ENCODE data around the gene PTTG2. TPM values are rescaled to one million over a fixed set of nuclear protein-coding genes. Genes with fewer than 3 reads are reported as not detected.
A peak's percentile ranks its signal among the peaks of the same experiment; 100 is the strongest.

PTTG2 gene
- total RNA-seq, 1 experiment from 2014 or later: not detected

DNA sequence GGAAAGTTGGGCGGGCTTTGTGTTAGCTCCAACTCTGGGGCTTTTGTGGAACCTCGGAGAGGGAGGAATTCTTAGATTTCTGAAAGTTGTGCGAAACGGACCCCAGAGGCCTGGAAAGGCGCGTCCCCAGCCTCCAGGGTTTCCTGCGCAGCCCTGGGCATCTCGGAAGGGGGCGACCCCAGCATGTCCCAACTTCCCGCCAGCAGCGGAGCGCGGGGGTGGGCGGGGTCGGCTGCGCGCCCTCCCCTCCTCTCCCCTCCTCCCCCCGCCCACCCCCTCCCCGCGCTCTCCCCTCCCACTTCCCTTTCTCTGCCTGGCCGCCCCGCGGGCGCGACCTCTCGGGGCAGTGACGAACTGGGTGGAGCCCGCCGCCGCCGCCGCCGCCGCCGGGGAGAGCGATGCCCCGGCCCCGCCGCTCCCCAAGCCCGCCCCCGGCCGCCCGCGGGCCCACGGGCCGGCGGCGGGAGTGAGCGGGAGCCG lies 16.8 kb downstream of the PTTG2 start:
- peak; percentile 71 for DNase-seq
- H3K36me3 ChIP-seq: no peaks in the 10 kb centered on the region
- no peaks in the 10 kb centered on the region for H3K9me3 ChIP-seq
- peak overlapping the region; percentile 64 for H3K4me3 ChIP-seq
- H3K27me3 ChIP-seq: no peaks in the 10 kb centered on the region

DNA sequence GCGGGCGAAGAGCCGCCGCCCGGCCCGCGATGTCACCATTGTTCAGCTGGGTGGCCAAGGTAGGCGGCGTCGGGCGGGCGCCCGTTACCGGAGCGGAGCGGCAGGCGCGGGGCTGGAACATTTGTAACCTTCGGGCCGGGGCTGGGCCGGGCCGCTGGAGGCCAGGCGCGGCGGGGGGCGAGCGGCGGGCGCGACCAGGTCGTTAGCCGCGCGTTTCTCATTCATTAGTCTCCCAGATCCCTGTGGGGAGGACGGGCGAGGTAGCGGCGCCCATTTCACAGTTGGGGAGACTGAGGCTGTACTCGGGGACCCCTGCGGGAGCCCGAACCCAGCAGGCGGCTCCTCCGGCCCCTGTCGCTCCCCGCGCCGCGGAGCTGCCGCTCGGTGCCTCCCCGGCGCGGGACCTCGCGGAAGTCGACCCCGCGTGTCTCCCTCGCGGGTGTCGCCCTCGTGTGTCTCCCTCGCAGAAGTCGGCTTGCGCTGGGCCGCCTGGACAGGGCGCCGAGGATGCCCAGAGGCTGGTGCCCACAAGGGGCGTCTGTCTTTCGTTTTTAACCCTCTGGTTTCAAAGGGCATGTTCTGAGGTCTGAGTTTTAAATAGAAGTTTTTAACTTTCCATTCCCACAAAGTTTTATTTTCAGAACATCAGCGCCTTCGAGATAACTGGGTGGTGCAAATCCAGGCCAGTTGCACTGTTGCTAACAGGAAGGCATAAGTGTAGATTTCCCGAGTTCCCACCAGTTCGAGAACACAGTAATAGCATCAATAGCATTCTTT lies 17.5 kb downstream of the PTTG2 start:
- DNase-seq: peak; percentile 57
- no peaks in the 10 kb centered on the region for H3K27me3 ChIP-seq

DNA sequence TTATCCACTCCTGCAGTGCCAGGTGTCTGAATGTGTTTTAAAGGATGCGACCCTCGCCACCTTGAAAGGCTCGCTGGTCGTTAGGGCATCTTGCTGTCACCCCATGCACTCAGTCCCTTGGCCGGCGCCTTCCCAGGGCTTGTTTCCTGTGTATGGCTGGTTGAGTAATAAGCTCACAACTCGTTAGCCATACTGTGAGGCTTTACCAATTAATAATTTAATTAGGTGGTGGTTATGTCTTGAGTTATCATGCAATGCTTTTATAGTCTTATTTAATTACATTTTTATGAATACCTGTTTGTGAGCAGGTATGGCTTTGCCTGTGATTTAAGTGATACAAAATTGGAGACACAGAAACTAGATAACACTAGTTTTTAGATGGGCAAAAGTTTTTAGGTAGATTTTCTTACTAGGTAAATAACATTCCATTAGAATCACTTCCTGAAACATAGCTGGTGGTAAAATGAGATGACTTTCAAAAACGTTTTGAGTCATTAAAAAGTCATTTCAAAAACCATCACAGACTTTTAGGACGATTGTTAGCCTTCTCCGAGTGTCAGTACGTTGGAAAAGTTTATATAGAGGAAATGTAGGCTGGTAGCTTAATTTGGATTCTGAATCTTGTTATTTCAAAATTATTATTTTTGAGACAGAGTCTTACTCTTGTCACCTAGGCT lies 18.2 kb downstream of the PTTG2 start:
- no peaks in the 10 kb centered on the region for H3K36me3 ChIP-seq
- H3K27me3 ChIP-seq: no peaks in the 10 kb centered on the region
- no peaks in the 10 kb centered on the region for H3K9me3 ChIP-seq
- peak overlapping the region; percentile 64 for H3K4me3 ChIP-seq
- peak; percentile 4 for DNase-seq

More for the DNA sequence above, 17.5 kb downstream of the PTTG2 start:
- Histone ChIP-seq H3K4me3 (peak overlapping the region; percentile 64), H3K36me3 (no peaks in the 10 kb centered on the region), H3K9me3 (no peaks in the 10 kb centered on the region)

DNA sequence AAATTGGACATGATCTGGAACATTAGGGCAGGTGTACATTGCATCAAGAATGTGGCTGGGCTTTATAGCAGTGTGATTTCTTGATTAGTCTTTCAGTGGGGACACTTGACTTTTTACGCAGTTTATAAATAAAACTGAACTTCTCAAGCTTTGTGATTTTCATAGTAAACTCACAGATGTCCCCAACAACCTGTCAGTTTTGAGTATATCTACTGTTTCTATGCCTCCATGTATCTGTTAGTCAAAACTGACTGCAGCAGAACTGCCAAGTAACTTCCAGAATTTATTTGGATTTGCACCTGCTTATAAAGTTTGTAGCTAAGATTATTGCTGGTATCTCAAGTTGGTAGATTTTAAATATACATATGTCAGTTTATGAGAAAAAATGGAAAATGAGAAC lies 20.0 kb downstream of the PTTG2 start:
- Histone ChIP-seq H3K36me3 (no peaks in the 10 kb centered on the region), H3K4me3 (no peak overlapping the region), H3K9me3 (no peaks in the 10 kb centered on the region), H3K27me3 (no peaks in the 10 kb centered on the region)
- DNase-seq: no peak

DNA sequence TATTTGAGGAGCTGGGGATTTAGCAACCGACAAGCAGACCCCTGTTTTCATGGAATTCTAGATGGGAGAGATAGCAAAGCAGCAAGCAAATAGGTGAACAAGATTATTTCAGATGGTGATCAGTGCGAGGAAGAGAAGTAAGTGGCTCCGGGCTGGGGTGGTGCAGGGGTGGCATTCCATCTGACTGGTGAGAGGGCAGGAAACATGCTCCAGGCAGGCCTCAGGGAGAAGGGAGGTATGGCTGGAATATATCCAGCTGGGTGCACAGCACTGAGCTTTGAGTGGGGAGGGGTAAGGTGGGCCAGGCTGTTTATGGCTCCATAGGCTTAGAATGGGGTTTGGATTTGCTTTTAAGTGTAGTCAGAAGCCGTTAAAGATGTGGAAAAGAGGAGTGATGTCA lies 21.2 kb downstream of the PTTG2 start:
- Histone ChIP-seq H3K36me3 (no peaks in the 10 kb centered on the region), H3K27me3 (no peaks in the 10 kb centered on the region), H3K4me3 (no peak overlapping the region), H3K9me3 (no peaks in the 10 kb centered on the region)
- no peak for DNase-seq

DNA sequence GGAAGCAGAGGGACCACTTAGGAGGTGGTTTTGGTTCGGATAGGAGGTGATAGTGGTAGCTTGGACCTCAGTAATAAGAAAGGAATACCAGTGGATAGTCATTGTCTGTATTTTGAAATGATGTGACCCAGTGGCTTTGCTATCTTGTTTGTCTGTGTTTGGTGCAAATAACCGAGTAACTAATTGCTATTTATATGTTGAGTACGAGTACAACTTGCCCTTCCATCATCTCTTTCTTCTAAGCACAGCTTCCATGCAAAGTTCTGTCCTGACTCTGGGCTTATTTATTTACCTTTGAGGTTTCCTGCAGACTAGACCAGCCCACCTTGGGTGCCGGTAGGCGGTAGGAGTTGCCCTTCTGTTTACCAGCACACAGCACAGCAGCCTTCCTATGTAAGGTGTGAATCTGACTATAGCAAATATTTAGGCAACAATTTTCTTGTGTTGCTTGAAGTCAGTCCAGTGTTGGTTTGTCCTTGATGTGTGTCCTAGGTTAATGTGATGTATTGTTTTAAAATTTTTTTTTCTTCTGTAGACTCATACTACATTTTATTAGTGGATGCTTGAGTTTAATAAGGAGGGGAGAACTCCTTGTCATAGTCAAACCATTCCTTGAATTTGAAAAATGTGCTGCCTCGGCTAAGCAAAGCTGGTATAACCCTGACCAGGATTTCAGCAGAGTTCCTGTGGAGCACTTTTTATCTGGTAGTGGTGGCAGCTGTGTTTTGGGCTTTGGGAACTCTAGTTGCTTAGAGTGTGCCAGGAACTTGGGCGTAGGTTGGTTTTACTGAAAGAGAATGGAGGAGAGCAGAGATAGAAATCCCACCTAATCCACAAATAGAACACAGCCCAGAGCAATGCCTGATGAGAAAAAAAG lies 21.9 kb downstream of the PTTG2 start:
- H3K9me3 ChIP-seq: no peaks in the 10 kb centered on the region
- no peaks in the 10 kb centered on the region for H3K36me3 ChIP-seq
- H3K27me3 ChIP-seq: no peaks in the 10 kb centered on the region
- DNase-seq: no peak
- no peak overlapping the region for H3K4me3 ChIP-seq

DNA sequence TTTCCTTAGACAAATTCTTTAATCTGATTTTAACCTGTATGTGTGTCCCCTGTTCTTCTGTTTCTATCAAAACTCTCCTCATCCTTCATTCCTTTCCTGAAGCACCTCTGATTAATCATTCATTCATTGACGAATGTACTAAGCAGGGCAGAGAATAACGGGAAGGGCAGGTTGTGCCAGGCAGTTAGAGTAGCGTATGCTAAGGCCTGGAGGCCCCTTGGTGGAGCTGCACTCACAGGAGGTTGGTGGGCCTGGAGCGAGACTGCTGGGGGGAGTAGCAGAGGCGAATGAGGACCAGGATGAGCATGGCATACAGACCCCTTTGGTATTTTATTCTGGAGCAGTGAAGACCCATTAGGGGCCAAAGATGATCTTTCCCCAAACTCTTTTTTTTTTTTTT lies 22.5 kb downstream of the PTTG2 start:
- H3K27me3 ChIP-seq: no peaks in the 10 kb centered on the region
- H3K4me3 ChIP-seq: no peak overlapping the region
- no peak for DNase-seq
- H3K36me3 ChIP-seq: no peaks in the 10 kb centered on the region
- H3K9me3 ChIP-seq: no peaks in the 10 kb centered on the region

DNA sequence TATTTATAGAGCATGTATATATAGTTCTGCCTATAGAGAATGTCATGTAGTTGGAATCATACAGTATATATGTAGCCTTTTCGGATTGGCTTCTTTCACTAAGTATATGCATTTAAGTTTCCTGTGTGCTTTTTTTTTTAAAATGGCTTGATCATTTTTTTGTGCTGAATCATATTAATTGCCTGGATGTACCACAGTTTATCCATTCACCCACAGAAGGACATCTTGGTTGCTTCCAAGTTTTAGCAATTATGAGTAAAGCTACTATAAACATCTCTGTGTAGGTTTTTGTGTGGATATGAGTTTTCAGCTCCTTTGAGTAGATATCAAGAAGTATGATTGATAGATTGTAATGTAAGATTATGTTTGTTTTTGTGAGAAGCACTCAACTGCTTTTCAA lies 23.8 kb downstream of the PTTG2 start:
- H3K27me3 ChIP-seq: no peaks in the 10 kb centered on the region
- H3K36me3 ChIP-seq: no peaks in the 10 kb centered on the region
- no peak for DNase-seq
- H3K9me3 ChIP-seq: no peaks in the 10 kb centered on the region
- H3K4me3 ChIP-seq: no peak overlapping the region

DNA sequence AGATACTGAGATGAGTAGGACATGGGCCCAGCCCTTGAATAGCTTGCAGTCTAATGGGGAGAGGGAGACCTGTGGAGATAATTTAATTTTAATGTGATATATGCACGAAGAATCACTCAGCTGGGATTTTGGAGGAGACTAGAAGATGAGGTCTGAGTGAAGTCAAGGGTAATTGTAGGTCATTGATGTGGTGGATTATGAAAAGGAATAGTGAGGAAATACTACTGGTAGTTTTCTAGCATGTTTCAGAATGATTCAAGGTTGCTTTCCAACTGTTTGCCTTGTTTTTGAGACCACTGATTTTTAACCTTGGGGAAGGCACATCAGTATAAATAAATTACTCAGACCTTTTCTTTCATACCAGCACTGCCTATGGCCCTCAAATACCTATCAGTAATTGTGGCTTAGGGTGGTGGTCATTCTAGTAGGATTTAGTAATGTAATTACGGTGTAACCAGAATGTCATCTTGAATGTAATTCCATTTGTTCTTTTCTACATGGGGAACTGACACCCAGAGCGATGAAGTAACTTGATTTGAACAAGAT lies 25.6 kb downstream of the PTTG2 start:
- H3K36me3 ChIP-seq: no peaks in the 10 kb centered on the region
- H3K27me3 ChIP-seq: no peaks in the 10 kb centered on the region
- no peaks in the 10 kb centered on the region for H3K9me3 ChIP-seq
- no peak for DNase-seq
- no peak overlapping the region for H3K4me3 ChIP-seq

DNA sequence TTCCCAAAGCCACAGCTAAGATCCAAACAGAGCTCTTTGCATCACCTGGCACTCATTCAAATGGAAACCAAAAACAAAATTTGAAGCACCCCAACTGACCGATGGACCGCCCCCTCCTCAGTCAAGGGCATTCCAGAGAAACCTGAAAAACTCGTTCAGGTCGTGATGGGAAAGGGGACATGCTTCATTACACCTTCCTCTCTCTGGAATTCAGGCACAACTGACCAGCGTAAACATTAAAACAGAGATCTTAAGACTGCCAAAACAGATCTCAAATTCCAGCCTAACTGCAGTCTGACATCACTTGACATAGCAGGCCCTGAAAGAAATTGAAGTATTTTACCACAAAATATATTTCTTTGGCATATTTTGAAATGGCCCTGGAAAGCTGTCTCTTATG lies 28.5 kb downstream of the PTTG2 start:
- Histone ChIP-seq H3K27me3 (no peaks in the 10 kb centered on the region), H3K9me3 (no peaks in the 10 kb centered on the region), H3K4me3 (no peak overlapping the region), H3K36me3 (no peaks in the 10 kb centered on the region)
- no peak for DNase-seq

DNA sequence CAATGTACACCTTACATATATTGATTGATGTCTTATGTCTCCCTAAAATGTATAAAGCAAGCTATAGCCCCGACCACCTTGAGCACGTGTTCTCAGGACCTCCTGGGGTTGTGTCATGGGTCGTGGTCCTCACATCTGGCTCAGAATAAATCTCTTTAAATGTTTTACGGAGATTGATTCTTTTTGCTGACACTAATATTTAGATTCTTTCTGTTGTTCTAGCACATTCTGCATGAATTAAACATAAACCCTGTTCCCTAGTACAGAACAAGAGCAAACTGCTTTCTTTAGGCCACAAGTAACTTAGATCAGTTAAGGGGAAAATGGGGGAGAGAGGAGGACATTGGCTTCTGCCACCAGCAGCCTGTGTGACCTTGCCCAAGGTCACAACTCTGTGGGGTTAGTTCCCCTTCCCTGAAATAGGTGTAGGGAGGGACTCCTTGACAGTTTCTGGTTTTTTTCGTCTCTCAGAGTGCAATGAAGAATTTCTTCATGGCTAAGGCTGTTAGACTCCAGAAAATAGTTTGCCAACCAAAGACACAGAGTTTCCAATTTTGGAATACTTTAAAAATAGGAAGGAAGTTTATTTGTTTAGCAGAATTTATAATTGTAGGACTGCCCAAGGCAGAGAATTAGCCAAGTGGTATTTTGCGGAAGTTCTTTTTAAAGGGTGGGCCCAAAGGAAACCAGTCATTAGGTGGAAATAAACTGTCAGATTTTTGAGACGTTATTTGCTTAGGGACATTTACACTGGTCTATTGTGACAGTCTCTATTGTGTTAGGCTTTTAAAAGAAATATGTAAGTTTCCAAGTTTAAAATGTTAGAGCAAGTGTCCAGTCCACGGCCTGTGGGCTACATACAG lies 29.4 kb downstream of the PTTG2 start:
- Histone ChIP-seq H3K4me3 (no peak overlapping the region), H3K27me3 (no peaks in the 10 kb centered on the region), H3K36me3 (no peaks in the 10 kb centered on the region), H3K9me3 (no peaks in the 10 kb centered on the region)
- no peak for DNase-seq

DNA sequence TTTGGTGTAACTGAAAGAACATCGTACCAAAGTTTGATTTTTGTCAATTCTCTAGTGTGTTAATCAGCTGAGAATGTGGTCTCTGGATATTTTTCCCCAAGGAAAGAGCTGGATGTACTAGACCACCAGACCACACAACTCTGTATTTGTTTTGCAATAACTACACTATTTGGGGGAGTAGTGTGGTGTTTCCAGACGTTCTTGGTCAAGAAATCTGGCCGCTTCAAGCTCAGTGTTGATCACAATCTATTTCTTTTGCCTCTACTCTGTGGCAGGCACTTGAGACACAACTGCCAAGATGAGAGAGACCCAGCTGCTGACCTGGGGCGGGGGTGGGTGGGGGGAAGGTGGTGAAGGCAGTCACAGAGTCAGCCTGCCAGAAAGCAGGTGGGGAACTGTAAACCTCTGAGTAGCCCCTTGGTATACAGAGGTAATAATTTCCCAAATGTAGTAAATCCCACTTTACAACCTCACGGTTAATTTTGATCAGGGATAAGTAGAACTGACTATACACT lies 30.6 kb downstream of the PTTG2 start:
- no peak for DNase-seq
- Histone ChIP-seq H3K9me3 (no peaks in the 10 kb centered on the region), H3K27me3 (no peaks in the 10 kb centered on the region), H3K36me3 (no peaks in the 10 kb centered on the region), H3K4me3 (no peak overlapping the region)

DNA sequence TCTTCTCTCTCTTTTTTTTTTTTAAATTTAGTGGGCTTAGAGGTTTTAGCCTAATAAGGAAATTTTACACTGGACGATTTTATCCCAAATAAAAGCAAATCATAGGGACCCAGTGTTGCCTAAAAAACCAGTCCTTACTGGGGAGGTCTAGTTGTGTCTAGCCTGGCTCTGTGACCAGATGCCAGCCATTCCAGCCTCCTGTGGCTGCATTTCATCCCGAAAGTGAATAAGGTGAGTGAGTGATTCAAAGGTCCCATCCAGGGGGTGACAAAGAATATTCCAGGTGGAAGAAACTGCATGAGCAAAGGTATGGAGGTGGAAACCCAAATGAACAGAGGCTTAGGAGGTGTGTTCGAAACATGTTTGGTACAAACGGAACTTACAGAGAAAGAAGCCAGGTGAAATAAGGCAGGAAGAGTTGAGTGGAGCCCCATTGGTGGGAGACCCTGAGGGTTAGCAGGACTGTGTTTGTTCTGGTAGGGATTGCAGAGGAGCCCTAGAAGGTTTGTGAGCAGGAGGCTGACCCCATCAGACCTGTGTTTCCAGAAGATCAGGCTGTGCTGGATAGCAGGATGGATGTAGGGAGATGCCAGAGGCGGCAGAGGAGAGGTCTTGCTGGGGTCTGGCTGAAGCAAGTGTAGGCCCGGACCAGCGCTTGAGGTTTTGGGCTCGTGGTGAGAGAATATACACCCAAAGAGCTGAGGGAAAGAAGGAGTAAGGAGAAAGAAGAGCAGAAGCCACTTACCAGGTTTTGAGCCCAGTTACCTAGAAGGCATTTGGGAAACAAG lies 31.6 kb downstream of the PTTG2 start:
- no peaks in the 10 kb centered on the region for H3K9me3 ChIP-seq
- H3K36me3 ChIP-seq: no peaks in the 10 kb centered on the region
- H3K4me3 ChIP-seq: no peak overlapping the region
- DNase-seq: no peak
- no peaks in the 10 kb centered on the region for H3K27me3 ChIP-seq

DNA sequence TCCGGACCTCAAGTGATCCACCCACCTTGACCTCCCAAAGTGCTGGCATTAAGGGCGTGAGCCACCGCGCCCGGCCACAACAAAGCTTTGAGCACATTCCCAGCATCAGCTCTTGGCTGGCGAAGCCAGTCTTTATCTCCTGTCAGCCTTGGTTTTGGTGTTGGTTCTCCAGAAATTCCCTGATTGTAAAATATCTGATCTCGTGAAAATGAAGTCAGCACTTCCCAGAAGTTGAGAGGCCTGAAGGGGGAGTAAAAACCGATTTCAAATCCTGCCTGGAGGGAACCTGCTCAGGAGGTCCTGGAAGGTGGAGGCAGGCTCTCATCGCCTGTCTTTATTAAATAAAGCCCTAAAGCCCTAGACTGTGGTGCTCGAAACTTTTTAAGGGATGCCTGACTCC lies 33.6 kb downstream of the PTTG2 start:
- Histone ChIP-seq H3K27me3 (no peaks in the 10 kb centered on the region), H3K36me3 (no peaks in the 10 kb centered on the region)

DNA sequence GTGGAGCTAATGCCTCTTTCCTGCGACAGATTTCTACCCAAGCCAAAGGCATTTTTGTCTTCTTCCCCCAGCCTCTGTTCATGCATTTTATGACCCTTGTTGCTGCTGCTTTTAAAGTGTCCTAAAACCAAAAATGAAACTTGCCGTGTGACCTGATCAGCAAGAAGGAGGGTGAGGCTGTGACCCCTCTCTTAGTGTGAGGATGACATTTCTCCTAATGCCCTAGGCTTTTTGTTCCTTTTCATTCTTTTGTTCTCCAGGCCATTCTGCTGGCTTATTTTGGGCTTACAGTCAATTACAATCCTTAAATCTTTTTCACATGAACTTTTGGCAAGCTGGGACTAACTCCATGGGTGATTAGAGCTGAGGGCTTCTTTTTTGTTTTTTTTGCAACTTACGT lies 34.4 kb downstream of the PTTG2 start:
- no peaks in the 10 kb centered on the region for H3K36me3 ChIP-seq
- H3K27me3 ChIP-seq: no peaks in the 10 kb centered on the region
- no peak overlapping the region for H3K4me3 ChIP-seq
- H3K9me3 ChIP-seq: no peaks in the 10 kb centered on the region
- DNase-seq: no peak

More for the DNA sequence above, 33.6 kb downstream of the PTTG2 start:
- Histone ChIP-seq H3K4me3 (no peak overlapping the region), H3K9me3 (no peaks in the 10 kb centered on the region)
- DNase-seq: no peak

Data from MG63 (cell line).